HT1080 (cell line): ENCODE data around the gene COG5. TPM values are rescaled to one million over a fixed set of nuclear protein-coding genes. Genes with fewer than 3 reads are reported as not detected.
"Not testable (repeated sequence)": the region's sequence is repeated elsewhere in the genome, so short reads cannot be mapped to it uniquely, and the experiment has no call there.

Source experiments
- DNase-seq: peaks from one replicate; pipeline ENCODE4 v3.0.0-alpha.2; 2015; ENCODE audit warnings: low read depth
- total RNA-seq: library from RNA; depleted of rRNA; stranded (reverse); fragments of >200 nt; shearing (Covaris generic); gene quantifications from 2 replicates; pipeline ENCODE4 v1.2.3, GENCODE V29; 2014

COG5 gene
- total RNA-seq, 1 experiment from 2014 or later = 28.2 TPM

DNA sequence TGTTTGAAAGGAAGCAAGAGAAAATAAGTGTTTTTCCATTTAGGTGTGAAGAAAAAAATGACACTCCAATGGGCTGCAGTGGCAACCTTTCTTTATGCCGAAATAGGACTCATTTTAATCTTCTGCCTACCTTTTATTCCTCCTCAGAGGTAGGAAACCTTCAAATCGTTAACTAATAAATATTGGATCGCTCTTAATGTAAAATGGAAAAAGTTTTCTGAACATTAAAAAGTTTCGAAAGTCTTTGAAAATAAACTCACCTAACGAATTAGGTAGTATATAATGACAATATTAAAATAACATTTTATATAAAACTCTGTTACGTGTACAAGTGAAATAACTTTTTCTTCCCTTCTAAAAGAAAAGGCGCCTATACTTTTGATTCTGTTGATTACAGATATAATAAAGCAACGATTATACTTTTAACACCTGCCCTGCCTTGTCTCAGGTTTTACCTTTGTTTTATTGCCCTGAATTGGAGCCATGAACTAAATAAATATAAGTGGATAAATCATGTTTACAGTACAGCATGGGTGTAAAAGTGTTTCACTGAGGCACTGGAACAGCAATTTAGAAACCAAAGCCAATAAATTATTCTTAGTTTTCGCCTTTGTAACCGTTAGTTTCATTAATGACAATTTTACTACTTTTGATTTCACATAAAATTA lies 17.1 kb upstream of the COG5 start:
- DNase-seq = no peak

DNA sequence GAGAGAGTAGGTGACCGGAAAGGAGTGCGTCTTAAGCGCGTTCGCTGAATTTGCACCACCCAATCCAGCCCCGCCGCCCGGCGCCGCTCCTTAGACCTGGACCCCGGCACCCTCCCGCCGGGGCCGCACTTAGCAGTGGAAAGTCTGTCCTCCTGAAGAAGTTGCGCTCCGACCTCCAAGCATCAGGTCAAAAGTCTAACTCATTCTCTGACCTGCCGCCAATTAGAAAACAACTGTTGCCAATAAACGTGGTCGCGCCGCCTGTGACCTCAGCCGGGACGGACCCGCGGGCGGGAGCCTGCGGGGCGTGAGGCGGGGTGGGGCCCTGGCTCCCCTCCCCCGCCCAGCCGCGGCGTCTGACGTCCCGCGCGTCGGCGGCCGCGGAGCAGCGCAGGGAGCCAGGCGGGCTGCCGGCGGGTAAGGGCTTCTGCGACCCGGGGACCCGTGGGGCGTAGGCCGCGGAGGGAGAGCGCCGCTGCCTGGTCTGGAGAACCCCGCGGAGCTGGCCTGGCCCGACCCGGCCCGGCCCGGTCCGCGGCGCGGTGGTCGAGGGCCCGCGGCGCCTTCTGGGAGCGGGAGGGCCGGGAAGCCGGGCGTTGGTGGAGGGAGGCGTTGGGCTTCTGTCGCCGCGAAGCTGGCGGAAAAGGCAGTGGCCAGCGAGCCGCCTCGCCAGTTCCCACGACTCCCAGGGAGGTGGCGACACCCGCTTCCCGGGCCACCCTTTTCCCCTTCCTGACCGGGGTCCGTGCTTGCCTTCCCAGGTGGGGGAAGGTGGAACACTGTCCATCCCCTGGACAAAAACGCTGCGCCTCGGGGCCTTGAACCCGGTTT lies 16.4 kb upstream of the COG5 start, which contains the start of gene BCAP29:
BCAP29 (plus strand) TSS at position 362 of the 831 bp plus-strand sequence. CDS start 527 bp downstream, outside the sequence.
- DNase-seq = peak; percentile 77

DNA sequence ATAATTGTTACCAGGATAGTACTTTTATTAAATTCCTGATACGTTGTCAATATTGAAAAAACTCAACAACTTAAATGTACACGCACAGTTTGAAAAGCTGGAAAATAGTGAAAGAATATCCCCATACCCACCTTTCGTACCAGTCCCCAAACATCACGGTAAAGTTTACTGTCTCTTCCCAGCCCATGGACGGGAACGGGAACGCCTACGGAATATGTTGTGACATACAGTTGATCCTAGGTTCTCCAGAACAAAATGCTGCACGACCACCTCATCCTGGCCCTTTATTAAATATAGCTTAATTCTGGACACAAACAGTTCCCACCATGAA lies 15.8 kb upstream of the COG5 start:
- no peak for DNase-seq

DNA sequence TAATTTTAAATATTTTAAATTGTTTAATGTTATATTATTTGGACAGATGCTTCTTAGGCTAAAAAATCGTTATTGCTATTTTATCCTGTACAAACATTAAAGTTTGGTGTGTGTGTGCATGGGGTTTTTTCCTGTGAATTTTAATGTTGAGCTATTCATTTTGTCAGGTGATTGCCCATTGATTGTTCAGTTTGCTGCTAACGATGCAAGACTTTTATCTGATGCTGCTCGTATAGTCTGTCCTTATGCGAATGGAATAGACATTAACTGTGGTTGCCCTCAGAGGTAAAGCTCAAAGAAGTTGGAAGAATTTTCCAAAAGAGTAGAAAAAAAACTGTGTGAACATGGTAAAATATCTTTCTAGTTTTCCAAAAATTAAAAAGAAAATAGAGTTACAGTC lies 9.8 kb upstream of the COG5 start:
- DNase-seq = no peak

DNA sequence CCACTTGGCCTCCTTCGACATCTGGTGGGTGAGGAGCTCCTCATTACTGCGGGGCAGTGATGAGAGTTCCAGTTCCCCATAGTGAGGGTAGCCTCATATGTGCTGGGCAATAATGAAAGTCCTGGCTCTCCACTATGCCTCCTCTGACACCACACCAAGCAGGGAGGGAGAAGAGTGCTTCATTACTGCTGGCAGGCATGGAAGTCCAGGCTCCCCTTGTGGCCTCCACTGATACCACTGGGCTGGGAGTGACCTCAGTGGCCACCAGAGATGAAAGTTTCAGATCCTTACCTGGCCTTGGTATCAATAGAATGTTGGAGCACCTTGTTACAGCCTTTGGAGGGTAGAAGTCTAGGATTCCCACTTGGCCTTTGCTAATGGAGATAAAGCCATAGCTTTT lies 6.6 kb upstream of the COG5 start:
- no peak for DNase-seq

DNA sequence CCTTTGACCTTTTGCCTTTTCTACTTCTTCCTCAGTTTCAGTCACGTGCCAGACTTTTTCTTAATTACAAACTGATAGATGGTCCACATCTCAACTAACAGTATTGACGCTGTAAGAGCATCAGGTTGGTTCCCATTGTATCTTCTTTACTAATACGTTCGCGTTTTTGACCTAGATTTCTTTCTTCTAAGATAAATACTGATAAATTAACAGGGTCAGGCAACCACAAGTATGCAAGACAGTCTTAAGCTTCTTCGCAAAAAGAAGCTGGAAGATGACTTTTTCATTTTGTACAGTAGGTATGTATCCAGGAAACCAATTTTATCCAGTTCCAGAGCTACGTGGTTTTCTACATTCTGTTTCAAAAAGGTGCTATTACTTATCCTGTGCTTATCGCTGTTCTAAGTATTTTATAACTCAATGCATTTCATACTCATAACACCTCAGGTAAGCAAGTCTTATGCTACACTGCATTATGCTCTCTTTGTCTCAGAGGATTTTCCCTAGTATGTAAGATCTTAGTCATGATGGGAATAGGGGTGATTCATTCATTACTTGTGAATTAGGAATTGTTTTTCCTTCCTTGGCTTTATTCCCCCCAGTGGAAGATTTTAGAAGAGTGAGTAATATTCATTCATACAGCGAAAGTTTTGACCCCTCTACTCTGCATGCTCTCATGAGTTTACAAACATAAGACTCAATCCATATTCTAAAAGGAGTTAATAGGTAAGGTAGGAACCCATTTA lies 1.0 kb upstream of the COG5 start:
- peak; percentile 92 for DNase-seq

DNA sequence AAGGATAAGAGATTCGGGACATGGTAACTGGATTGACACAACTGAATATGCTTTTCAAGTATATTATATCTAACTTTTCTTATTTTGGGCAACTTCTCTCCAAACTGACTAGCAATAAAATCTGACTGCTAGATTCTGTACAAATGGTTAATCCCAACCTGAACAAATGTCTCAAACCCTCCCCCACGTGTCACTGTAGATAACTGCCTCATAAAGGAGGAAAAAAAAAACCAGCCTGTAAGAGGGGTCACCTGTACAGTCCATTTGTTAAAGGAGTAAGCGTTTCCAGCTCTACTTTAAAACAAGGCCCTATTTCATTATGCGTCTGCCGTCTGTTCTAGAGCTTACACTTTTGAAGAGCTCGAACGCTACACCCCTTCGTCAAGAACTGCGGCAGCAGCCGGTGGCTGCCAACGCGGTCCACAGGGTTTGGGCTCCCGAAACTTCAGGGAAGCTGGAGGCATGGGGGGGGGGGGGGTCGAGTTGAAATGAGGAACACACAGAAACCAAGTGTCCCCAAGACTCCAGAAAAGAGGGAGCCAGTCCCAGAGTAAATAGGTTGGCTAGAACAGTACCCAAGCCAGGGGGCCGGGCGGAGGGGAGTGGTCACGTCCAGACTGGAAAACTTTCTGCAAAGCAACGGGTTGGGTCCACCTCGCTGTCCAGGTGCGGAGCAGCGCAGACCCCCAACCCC lies 492 bp downstream of the COG5 start:
- no peak for DNase-seq

DNA sequence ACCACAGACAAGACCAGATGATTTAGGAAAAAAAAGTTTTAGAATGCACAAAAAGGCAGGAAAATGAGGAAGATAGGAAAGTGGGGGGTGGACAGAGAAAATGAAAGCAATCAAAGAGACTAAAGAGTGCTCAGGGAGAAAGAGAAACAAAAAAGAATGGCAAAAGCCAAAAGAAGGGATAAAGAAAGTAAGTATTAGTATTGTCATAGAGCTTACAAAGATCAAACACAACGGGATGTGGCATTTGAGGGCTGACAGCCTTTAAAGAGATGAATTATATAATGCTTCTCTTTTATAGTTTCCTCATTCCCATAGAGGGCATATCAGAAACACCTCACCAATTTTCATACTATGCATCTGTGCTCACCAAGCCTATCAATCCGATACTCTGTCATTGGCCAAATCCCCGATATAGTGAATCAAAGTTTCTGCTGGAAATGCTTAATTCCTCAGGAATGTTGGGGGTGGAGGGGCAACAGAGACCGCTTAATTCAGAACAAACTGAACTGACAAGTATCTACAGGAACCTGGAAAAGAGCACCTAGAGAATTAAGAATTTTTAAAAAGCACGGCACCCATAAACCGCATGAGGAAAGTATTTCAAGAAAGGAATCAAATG lies 2.7 kb downstream of the COG5 start:
- DNase-seq = peak; percentile 17

DNA sequence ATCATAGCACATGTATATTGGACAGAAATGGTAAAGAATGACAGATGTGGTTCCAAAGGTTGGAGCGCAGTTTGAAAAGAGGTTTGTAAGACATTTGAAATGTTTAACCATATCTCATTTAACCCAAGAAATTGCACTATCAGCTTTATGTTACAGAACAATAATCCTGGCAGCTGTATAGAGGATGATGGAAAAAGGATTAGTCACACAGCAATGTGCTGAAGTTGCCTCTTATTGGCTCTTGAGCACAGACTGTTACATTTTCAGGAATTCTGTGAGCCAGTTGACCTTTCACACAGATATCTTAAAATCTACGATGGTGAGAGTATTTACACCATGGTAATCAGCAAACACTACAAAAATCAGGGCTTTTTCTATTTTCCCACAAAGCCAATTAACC lies 3.9 kb downstream of the COG5 start:
- DNase-seq = peak; percentile 32

DNA sequence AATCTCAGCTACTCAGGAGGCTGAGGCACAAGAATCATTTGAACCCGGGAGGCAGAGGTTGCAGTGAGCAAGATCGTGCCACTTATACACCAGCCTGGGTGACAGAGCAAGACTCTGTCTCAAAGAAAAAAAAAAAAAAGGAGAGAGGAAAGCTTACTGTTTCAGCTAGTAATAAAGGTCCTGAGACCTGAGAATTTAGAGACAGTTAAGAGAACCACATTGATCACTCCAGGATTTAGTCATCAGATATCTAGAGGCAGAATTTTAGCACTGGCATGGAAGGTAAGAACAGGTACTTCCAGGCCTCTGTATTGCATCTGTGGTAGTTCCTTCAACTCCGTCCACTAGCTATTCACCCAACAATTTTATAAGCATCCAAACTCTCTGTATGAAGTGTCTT lies 7.8 kb downstream of the COG5 start:
- no peak for DNase-seq

DNA sequence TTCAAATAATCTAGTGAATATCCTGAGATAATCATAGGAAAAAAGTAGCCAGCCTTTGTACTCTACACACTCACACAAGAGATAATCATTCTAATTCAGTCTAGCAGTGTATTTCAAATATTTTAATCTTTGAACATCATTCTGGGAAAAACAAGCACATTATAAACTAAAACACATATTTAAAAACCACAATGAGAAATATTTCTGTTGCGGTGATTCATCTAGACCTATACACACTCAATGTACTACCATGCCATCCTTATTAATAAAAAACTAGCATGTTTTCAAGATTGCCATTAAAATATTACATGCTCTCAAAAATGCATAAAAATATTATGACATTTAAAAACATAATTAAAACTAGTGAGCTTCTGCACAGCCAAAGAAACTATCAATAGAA lies 11.8 kb downstream of the COG5 start:
- no peak for DNase-seq

DNA sequence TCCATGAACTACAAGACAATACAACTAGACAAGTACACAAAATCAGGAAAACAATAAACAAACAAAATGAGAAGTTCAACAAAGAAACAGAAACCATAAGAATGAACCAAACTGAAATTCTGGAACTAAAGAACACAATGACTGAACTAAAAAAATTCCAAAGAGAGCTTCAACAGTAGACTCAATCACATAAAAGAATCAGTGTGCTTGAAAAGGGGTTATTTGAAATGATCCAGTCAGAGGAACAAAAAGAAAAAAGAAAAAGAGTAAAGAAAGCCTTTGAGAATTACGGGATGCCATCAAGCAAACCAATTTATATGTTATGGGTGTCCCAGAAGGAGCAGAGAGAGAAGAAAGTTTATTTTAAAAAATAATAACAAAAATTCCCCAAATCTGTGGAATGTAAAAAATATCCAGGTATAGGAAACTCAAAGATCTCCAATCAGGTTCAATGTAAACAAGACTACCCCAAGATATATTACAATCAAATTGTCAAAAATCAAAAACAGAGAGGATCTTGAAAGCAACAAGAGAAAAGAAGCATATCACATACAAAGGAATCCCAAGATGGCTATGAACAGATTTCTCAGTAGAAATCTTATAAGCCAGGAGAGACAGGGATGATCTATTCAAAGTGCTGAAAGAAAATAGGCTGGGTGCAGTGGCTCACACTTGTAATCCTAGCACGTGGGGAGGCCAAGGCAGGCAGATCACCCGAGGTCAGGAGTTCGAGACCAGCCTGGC lies 18.7 kb downstream of the COG5 start:
- DNase-seq = no peak

DNA sequence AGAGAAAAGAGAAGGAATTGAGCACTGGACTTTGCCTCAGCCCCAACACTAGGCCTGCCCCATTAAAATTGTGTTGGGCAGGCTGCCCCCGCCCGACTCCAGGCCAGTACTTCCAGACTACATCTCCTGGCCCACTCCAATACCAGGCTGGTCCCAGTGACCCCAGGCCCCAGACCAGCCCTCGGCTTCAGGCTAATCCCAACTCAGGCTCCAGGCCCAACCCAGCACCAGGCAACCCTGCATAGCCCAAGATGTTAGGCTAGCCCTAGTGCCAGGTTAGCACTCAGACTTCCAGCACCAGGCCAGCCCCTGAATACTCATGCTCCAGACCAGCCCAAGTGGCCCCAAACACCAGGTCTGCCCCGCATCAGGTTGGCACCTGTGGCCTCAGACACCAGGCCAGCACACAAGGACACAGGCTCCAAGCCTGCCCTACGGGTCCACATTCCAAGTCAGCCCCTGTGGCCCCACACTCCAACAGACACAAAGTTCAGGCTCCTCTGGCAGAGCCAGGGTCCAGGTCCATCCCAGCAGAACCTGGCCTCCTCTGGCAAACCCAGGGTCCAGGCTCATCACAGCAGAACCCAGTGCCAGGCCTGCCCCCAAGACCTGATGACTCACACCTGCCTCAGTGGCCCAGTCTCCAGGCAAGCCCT lies 20.3 kb downstream of the COG5 start:
- DNase-seq = no peak

DNA sequence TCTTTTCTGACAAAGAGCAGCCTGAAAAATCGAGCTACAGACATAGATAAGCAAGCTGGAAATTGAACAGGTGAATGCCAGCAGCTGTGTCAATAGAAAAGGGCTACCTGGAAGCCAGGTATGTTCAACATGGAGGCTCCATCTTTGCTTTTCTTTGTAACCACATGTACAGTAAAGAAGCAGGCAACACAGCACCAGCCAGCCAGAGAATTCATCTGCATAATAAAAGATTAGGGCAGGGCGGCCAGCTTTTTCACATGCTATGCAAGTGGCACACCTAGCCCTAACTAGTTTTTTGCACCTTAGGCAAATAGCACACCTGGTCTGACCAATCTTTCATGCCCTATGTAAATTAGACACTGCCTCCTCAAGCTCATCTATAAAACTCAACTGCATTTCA lies 25.7 kb downstream of the COG5 start:
- no peak for DNase-seq

DNA sequence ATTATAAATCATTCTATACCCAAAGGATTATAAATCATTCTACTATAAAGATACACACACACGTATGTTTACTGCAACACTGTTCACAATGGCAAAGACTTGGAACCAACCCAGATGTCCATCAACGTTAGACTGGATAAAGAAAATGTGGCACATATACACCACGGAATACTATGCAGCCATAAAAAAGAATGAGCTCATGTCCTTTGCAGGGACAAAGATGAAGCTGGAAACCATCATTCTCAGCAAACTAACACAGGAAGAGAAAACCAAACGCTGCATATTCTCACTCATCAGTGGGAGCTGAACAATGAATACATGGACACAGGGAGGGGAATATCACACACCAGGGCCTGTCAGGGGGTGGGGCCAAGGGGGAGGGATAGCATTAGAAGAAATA lies 26.5 kb downstream of the COG5 start:
- not testable (repeated sequence) for DNase-seq

DNA sequence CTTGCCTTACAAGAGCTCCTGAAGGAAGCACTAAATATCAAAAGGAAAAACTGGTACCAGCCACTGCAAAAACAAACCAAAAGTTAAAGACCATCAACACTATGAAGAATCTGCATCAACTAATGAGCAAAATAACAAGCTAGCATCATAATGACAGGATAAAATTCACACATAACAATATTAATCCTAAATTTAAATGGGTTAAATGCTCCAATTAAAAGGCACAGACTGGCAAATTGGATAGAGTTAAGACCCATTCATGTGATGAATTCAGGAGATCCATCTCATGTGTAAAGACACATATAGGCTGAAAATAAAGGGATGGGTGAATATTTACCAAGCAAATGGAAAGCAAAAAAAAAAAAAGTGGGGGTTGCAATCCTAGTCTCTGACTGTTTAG lies 29.6 kb downstream of the COG5 start:
- DNase-seq = no peak

DNA sequence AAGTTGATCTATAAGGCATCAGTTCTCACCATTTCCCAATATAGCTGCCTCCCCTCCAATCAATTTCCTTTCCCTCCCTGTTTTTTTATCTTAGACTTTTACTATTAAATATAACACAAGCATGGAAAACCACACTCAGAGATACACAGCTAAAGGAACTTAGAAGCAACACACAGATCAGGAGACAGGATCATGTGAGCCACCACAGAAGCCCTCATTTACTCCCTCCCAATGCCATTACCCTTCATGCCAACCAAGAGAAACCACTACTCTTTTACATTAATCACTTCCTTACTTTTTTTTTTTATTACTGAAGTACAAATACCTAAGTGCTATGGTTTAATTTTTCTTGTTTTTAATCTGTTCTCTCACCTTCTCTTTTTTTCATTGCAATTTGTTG lies 33.0 kb downstream of the COG5 start:
- no peak for DNase-seq

DNA sequence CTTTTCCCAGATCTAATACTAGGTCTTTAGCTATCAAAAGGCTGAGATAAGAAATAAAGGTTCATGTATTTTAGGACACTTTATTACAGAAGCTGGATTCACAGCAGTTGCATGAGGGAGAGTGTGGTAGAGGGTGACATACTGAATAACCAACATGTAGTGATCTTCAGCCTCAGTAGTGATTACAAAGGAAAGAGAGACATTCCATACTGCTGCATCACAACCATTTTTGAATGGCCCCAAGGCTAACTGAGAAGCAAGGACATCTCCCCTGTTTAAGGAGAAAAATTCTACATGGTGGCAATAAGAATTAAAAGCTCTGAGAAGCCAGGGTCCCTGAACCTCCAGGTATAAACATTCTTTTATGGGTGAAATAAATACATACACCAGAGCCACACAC lies 35.3 kb downstream of the COG5 start:
- peak; percentile 63 for DNase-seq

DNA sequence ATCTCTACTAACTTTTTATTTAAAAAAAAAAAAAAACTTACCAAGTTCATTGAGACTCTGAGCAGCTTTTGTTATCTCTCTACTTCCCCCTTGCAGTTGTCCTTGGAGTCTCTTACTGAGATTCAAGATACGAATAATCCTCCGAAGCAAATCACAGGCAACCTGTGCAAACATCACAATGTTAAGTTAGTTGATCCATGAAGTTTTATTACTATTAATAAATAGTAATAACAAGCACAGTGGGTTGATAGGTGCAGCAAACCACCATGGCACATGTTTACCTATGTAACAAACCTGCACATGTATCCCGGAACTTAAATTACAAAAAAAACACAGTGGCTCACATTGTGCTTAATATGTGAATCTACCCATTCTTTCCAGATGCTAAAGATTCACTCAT lies 36.5 kb downstream of the COG5 start:
- no peak for DNase-seq

DNA sequence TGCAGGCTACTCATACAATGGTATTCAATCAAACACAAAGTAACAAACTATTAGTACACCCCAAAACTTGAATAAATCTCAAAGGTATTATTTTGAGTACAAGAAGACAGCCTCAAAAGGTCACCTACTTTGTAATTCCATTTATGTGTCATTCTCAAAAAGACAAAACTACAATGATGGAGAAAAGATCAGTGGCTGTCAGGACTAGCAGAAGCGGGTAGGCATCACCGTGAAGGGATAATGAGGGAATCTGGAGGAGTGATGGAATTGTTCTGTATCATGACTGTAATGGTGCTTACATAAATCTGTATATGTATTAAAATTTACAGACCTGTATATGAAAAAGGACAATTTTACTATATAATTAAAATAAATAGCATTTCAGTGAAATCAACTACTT lies 37.0 kb downstream of the COG5 start:
- DNase-seq = no peak
